MCF 10A (cell line): Measurements from ENCODE around the gene BRME1. TPM values are rescaled to one million over a fixed set of nuclear protein-coding genes. Genes with fewer than 3 reads are reported as not detected.

ENCODE experiments used
- BruUV-seq: library from RNA; stranded (reverse); fragments of 400-500 nt; replicated peaks from 2 replicates; lab custom pipeline; 2021; lab: Mats Ljungman, UMichigan
- CTCF ChIA-PET: fragments of 300-600 bp; sonication (Branson Sonifier 250); formaldehyde crosslinking; extraction: SDS; loops from one replicate; lab custom pipeline; 2021; ENCODE audit warnings: antibody characterized with exemption, inconsistent platforms; lab: Yijun Ruan, JAX
- POLR2A ChIA-PET: fragments of 300-600, 350-650 bp; sonication (Branson Sonifier 250); formaldehyde crosslinking; extraction: SDS; loops from one replicate; lab custom pipeline; 2020; ENCODE audit warnings: antibody characterized with exemption, inconsistent platforms; lab: Yijun Ruan, JAX
- DNase-seq: peaks from one replicate; pipeline ENCODE4 v3.0.0-alpha.2; 2018; ENCODE audit not compliant: unreplicated experiment
- H3K27ac Mint-ChIP-seq: one replicate; pipeline ENCODE4 v1.8.0; 2022; ENCODE audit warnings: mild to moderate bottlenecking, low read depth, mixed read lengths; ENCODE audit not compliant: unreplicated experiment
- H3K27me3 Mint-ChIP-seq: one replicate; pipeline ENCODE4 v1.8.0; 2022; ENCODE audit warnings: mixed read lengths; ENCODE audit not compliant: insufficient read depth, unreplicated experiment
- H3K36me3 Mint-ChIP-seq: one replicate; pipeline ENCODE4 v1.8.0; 2022; ENCODE audit warnings: mild to moderate bottlenecking, moderate library complexity, mixed read lengths; ENCODE audit not compliant: insufficient read depth, unreplicated experiment
- H3K4me1 Mint-ChIP-seq: one replicate; pipeline ENCODE4 v1.8.0; 2022; ENCODE audit warnings: mixed read lengths; ENCODE audit not compliant: insufficient read depth, unreplicated experiment
- H3K4me3 Mint-ChIP-seq: one replicate; pipeline ENCODE4 v1.8.0; 2022; ENCODE audit warnings: mild to moderate bottlenecking, moderate library complexity, mixed read lengths; ENCODE audit not compliant: unreplicated experiment
- H3K9me3 Mint-ChIP-seq: one replicate; pipeline ENCODE4 v1.8.0; 2022; ENCODE audit warnings: mixed read lengths; ENCODE audit not compliant: unreplicated experiment
- intact Hi-C: fragments of 100-400 bp; cut with micrococcal nuclease; formaldehyde crosslinking; loops from 2 replicates; pipeline ENCODE4 v1.14.1; 2022
- total RNA-seq: library from RNA; stranded (reverse); gene quantifications from 2 replicates; pipeline ENCODE4 v1.2.3, GENCODE V29; 2022
- TF ChIP-seq, protein P1 (sequence below): fragments of 200-600 bp; IDR thresholded peaks from one replicate; pipeline ENCODE4 v1.8.0; 2022; ENCODE audit warnings: antibody characterized with exemption, mild to moderate bottlenecking; ENCODE audit not compliant: unreplicated experiment

Gene BRME1
- total RNA-seq, 1 experiment from 2014 or later, result 0.75 TPM

DNA sequence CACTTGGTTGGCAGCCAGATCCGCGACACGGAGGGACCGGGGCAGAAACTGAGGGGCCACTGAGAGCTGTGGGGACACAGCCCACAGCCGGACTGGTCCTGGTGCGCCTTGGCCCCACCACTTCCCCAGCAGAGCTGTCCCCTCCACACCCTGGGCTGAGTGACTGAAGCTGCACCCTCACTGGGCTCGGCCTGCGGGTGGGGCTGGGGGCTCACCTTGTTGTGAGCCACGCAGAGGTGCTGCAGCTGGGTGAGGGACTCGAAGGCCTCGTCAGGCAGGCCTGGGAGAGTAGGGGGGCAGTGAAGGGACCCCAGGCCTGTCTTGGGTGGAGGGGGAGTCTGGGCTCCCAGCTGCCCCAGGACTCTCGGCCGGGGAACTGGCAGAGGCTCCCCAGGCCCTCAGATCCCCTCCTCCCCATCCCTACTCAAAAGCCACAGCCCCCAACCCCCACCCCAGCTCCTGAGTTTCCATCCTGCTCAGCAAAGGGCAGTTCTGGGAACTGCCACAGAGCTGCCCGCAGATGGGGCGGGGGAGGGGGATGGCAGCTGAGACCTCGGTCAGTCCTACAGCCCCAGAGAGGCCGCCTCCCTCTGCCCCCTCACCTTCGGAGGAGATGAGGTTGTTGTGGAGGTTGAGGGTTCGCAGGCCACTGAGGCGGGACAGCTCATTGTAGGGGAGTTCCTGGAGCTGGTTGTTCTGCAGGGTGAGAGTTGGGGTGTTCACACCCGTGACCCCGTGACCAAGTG lies 30.0 kb upstream of the BRME1 start:
- BruUV-seq, result no TSS peak
- POLR2A ChIA-PET, result no interaction called here
- Mint-ChIP-seq H3K36me3 (peaks cover 5% of the 10 kb centered on the region), H3K27ac (no peak overlapping the region), H3K9me3 (no peaks in the 10 kb centered on the region), H3K4me3 (no peak overlapping the region), H3K27me3 (peaks cover 11% of the 10 kb centered on the region), H3K4me1 (peaks cover 6% of the 10 kb centered on the region)
- TF ChIP-seq, protein P1, sequence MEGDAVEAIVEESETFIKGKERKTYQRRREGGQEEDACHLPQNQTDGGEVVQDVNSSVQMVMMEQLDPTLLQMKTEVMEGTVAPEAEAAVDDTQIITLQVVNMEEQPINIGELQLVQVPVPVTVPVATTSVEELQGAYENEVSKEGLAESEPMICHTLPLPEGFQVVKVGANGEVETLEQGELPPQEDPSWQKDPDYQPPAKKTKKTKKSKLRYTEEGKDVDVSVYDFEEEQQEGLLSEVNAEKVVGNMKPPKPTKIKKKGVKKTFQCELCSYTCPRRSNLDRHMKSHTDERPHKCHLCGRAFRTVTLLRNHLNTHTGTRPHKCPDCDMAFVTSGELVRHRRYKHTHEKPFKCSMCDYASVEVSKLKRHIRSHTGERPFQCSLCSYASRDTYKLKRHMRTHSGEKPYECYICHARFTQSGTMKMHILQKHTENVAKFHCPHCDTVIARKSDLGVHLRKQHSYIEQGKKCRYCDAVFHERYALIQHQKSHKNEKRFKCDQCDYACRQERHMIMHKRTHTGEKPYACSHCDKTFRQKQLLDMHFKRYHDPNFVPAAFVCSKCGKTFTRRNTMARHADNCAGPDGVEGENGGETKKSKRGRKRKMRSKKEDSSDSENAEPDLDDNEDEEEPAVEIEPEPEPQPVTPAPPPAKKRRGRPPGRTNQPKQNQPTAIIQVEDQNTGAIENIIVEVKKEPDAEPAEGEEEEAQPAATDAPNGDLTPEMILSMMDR, result no peak
- intact Hi-C loops, result no loop called here
- DNase-seq, result no peak
- CTCF ChIA-PET, result interaction anchor here (0.6 to 0.7 kb wide), 2 partner anchors 17 to 139 kb away, joined by 3 read pairs; no protein-coding TSS in a partner anchor

DNA sequence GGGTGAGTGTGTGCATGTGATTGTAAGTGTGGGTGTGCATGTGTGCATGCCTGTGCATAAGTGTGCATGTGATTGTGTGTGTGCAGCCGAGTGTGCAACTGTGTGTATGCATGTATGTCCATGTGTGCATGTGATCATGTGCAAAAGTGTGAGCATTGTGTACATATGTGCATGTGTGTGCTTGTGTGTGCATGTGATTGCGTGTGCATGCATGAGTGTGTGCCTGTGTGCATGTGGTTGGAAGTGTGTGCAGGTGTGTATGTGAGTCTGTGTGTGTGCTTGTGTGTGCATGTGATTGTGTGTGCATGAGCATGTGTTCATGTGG lies 28.8 kb upstream of the BRME1 start:
- no peak overlapping the region for H3K27ac Mint-ChIP-seq
- H3K9me3 Mint-ChIP-seq, result no peaks in the 10 kb centered on the region
- intact Hi-C loops, result no loop called here
- POLR2A ChIA-PET, result no interaction called here
- BruUV-seq, result no TSS peak
- DNase-seq, result no peak
- CTCF ChIA-PET, result no interaction called here
- peaks cover 5% of the 10 kb centered on the region for H3K36me3 Mint-ChIP-seq
- H3K4me3 Mint-ChIP-seq, result no peak overlapping the region
- TF ChIP-seq, protein P1, result no peak
- peaks cover 11% of the 10 kb centered on the region for H3K27me3 Mint-ChIP-seq
- peaks cover 6% of the 10 kb centered on the region for H3K4me1 Mint-ChIP-seq

DNA sequence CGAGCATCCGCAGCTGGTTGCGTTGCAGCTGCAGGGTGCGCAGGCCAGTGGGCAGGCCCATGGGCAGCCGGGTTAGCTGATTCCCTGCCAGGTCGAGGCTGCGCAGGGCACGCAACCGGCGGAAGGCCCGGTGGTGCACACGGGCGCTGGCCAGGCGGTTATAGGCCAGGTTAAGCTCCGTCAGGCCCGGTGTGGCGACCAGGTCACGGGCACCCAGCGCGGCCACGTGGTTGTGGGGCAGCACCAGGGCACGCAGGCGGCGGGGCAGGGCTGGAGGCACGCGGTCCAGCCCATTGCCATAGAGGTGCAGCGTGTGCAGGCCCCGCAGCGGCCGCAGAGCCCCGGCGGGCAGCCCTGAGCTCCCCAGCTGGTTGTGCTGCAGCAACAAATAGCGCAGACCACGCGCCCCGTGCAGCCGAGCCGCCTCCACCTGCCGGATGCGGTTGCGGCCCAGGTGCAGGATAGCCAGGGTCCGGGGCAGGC lies 27.0 kb upstream of the BRME1 start:
- peaks cover 6% of the 10 kb centered on the region for H3K4me1 Mint-ChIP-seq
- no TSS peak for BruUV-seq
- H3K4me3 Mint-ChIP-seq, result no peak overlapping the region
- CTCF ChIA-PET, result interaction anchor here (0.8 kb wide), 1 partner anchor 52 kb away, joined by 5 read pairs; no protein-coding TSS in a partner anchor
- H3K27me3 Mint-ChIP-seq, result peaks cover 11% of the 10 kb centered on the region
- POLR2A ChIA-PET, result interaction anchor here (0.7 to 1.4 kb wide), 3 partner anchors 17 to 43 kb away, joined by 3 to 4 read pairs (median 3); partner anchors contain the start of gene DCAF15
- TF ChIP-seq, protein P1, result no peak
- intact Hi-C loops, result no loop called here
- DNase-seq, result no peak
- no peaks in the 10 kb centered on the region for H3K9me3 Mint-ChIP-seq
- H3K27ac Mint-ChIP-seq, result no peak overlapping the region
- H3K36me3 Mint-ChIP-seq, result peaks cover 17% of the 10 kb centered on the region

DNA sequence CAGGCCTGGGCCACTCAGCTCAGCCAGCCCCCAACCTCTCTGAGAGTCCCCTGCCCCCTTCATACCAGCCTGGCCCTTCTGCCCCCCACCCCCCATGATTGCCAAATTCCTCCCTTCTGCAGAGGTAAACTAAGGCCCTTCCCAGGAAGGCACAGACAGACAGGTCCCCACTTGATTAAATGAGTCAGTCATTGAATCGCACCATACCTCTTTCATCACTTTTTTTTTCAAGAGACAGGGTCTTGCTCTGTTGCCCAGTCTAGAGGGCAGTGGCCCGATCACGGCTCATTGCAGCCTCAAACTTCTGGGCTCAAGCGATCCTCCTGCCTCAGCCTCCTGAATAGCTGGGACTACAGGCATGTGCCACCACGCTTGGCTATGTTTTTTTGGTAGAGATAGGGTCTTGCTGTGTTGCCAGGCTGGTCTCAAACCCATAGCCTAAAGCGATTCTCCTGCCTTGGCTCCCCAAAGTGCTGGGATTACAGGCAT lies 26.3 kb upstream of the BRME1 start:
- TF ChIP-seq, protein P1, result no peak
- H3K9me3 Mint-ChIP-seq, result no peaks in the 10 kb centered on the region
- no peak overlapping the region for H3K27ac Mint-ChIP-seq
- no TSS peak for BruUV-seq
- H3K27me3 Mint-ChIP-seq, result peaks cover 4% of the 10 kb centered on the region
- no peak overlapping the region for H3K4me3 Mint-ChIP-seq
- CTCF ChIA-PET, result interaction anchor here (0.8 kb wide), 1 partner anchor 51 kb away, joined by 5 read pairs; no protein-coding TSS in a partner anchor
- H3K36me3 Mint-ChIP-seq, result peaks cover 17% of the 10 kb centered on the region
- intact Hi-C loops, result no loop called here
- H3K4me1 Mint-ChIP-seq, result peaks cover under 1% of the 10 kb centered on the region
- DNase-seq, result no peak
- POLR2A ChIA-PET, result interaction anchor here (0.7 to 1.2 kb wide), 3 partner anchors 16 to 43 kb away, joined by 3 read pairs; no protein-coding TSS in a partner anchor
